ENCODE data around the gene NFATC1.
"Not testable (repeated sequence)": the region's sequence is repeated elsewhere in the genome, so short reads cannot be mapped to it uniquely, and the experiment has no call there.

Gene NFATC1

DNA sequence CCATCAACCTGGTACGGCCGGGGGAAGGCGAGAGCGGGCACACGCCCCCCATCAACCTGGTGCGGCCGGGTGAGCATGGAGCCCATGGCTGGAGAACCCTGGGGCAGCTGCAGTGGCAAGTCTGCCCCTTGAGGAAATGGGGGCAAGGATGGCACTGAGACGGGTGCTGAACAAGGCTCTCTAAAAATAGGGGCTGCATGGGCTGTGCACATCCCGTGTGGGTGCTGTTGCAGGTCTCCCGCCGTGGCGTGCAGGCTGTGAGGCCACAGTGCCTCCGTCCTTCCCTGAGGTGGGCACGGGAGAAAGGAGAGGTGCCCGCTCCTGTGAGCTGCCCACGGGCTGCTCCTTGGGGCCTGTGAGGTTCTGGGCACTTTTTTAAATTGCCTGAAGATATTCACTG, 99.2 kb downstream of the NFATC1 start:
- no peak for DNase-seq

DNA sequence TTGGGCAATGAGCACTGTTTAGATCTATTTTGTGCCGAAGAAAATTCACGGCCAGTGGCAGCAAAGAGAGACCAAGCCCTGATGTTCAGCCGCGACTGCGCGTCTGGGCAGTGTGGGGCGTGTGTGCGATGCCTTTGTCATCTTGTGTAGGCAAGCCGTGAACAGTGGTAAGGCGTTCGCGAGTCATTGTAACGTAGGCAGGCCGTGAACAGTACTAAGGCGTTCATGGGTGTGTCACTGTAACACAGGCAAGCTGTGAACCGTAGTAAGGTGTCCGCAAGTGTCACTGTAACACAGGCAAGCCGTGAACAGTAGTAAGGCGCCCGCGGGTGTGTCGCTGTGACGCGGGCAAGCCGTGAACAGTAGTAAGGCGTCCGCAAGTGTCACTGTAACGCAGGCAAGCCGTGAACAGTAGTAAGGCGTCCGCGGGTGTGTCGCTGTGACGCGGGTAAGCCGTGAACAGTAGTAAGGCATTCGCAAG, 99.9 kb downstream of the NFATC1 start:
- DNase-seq = no peak

- DNase-seq = no peak
Measured at GRCh38 chr18:79496237-79496977, 100.7 kb downstream of the NFATC1 start.

- no peak for DNase-seq
Measured at GRCh38 chr18:79496978-79497637, 101.4 kb downstream of the NFATC1 start.

GRCh38 chr18:79497638-79498081, 101.9 kb downstream of the NFATC1 start:
- DNase-seq = no peak

DNA sequence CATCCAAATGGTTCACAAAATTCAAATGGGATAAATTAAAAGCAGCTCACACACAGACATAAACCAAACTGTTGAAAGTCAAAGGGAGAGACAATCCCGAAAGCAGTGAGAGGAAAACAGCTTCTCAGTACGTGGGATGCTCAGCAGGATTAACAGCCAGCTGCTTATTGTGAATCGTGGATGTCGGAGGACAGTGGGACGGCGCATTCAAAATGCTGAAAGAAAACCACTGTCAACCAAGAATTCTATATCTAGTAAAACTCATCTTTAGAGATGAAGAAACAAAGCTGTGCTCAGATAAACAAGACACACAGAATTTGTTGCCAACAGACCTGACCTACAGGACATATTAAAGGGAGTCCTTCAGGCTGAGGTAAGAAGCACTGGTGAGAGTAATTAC, 102.9 kb downstream of the NFATC1 start:
- DNase-seq = no peak

DNA sequence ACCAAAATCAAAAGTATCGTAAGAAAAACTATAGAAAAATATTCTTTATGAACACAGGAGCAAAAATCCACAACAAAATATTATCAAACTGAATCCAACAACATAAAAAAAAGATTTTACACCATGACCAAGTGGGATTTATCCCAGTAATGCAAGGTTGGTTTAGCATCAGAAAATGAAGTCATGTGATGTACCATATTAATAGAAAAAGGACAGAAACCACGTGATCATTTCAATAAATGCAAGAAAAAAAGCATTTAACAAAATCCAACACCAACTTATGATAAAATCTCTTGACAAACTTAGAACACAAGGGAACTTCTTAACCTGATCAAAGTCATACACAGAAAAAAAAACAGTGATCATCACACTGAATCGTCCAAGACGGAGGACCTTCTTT, 105.3 kb downstream of the NFATC1 start:
- no peak for DNase-seq

DNA sequence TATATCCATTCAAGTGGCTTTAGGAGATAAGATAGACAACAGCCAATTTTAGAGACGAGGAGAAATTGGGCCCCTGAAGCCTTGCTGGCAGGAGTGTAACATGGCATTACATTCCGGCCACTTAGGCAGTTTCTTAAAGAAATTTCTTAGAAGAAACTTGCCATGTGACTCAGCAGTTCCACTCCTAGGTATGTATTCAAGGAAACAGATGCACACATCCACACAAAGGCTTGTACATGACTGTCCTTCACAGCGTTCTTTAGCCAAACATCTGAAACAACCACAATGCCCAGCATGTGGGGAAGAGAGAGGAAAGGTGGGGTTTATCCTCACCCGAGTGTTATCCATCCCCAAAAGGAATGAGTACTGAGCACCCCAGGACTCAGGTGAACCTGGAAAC, 107.1 kb downstream of the NFATC1 start:
- no peak for DNase-seq

- DNase-seq = no peak
Measured at GRCh38 chr18:79503406-79503805, 107.7 kb downstream of the NFATC1 start.

- DNase-seq = no peak
Measured at GRCh38 chr18:79504034-79504433, 108.3 kb downstream of the NFATC1 start.

- DNase-seq = not testable (repeated sequence)
Measured at GRCh38 chr18:79504495-79504894, 108.8 kb downstream of the NFATC1 start.

- not testable (repeated sequence) for DNase-seq
Measured at GRCh38 chr18:79505465-79505864, 109.7 kb downstream of the NFATC1 start.

- DNase-seq = no peak
Measured at GRCh38 chr18:79506191-79507075, 110.7 kb downstream of the NFATC1 start.

DNA sequence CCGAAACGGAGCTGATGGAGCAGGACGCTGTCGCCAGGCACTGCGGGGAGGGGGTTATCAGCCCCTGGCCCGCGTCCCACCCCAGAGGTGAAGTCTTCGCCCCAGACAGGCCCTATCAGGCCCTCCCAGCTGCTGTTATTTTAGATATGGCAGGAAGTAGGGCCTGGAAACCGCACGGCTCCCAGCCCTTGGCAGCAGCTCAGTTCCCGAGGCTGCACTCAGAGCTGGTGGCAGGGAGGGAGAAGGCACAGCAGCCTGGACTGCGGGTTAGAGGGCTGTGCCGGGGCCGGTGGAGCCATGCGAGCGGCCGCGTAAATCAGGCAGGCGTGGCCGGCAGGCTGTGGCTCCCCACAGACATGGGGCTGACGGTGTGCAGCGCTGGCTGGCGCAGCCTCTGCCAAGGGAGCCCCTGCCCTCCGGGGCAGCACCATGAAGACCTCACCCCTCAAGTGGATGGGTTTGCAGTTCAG, 111.4 kb downstream of the NFATC1 start:
- no peak for DNase-seq

DNA sequence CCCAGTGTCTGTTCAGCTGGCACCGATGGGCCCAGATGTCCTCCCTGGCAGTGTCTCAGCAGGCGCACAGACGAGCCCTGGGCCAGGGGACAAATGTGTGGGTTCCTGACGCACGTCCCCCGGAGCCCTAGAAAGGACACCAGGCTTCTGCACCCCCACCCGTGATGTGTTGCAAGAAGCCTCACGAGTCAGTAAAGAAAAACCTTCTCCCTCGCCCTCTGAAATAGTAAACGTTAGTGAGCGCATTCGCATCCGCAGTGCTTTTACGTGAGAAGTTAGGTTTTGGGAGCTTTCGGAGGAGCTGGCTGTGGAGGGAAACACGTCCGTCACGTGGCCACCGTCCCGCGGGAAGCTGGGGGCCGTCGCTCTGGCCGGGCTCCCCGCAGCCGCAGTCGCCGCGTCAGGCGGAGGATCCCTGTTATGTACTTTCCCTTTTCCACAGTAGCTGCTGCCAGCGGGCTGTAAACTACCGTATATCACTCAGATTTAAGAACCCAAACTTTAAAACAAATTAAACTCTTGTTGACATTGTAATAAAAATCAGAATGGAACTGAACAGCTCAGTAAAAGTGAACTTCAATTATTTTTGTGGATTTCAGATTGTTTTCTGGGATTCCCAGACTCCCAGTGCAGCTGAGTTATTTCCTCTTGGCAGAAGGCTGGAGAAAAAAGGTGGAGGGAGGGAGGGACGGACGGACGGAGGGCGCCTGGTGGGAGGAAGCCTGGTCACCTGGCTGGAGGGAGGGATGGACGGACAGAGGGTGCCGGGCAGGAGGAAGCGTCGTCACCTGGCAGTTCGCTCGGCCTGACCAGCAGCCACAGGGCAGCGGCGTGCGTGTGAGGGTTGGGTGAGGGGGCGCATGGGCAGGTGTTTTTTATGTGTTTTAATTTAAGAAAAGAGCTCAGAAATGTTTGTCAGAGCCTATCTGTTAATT, 112.1 kb downstream of the NFATC1 start:
- no peak for DNase-seq

DNA sequence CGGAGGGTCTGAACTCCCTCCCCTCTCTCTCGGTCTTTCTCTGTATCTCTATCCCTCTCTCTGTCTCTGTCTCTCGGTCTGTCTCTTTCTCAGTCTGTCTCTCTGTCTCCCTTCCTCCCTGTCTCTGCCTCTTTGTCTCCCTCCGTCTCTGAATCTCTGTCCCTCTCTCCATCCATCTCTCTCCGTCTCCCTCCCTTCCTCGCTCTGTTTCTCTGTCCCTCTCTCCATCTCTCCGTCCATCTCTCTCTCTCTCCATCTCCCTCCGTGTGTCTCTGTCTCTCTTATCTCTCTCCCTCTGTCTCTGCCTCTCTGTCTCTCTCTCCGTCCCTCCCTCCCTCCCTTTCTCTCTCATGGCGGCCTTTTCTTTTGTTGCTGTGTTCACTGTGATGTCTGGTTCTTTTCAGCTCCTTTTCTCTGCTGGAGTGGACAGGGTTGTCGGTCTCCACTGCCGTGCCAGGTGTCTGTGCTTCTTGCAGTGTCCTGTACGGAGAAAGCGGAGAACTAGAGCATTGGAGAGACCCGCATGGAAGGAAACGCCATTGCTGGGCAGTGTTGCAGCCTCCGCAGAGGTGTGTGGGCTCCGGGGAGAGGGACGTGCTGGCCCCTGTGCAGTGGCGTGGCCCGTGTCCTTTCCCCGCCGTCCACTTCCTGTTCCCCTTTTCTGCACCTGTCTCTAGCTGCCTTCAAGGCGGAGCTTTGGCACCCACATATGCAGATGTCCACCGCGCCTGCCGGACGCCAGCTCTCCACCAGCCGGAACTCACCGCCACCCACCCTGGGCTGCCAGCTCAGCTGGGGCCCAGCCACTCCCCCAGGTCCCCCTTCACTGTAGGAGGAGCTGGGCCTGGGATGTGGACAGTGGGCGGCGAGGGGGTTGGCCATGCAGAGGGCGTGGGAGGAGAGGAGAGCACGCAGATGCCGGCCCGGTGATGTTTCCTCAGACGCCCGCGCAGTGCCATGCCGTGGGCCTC, 113.1 kb downstream of the NFATC1 start:
- DNase-seq = no peak

DNA sequence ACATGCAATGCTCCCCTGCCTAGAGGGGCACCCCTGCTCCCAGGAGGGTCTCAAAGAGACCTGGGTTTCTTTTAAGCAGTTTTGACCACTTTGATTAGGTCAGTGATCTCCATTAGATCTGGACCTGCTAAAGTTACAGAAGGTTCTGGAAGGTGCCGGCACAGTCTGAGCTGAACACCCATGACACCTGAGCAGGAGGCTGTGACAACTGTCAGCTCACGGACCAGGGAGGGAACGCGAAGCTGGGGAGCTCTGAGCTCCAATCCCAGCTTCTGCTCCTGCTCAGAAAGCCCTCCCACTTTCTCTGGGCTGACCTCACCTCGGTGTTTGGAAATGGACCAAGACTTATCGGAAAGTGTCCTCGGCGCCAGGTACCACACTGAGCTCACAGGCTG, 113.8 kb downstream of the NFATC1 start:
- no peak for DNase-seq

DNA sequence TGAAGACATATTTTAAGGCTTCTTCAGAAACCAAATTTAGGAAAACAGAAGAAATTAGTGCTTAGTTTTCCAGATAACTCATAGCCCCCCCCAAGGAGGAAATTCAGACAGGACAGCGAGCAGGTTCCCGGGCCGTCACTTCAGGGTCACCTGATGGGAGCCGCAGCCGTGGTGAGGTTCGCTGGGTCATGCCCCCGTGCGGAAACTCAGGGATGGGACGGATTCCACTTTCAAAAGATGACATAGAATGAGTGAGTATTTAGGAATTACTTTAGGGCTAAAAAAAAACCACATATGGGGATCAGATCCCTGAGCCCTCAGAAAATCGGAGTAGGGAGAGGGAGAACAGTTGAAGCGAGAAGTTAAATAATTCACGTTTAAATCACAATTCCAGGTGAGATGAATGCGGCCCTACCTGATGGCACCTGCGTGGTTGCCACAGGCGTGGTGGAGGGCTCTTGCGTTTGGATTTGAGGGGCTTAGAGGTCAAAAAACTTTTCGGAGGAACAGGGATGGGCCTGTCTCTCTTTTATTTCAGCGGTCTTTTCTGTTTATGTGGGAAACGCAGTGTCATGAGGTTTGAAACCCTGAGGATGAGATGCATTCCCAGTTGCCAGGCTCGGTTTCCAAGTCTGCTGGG, 114.4 kb downstream of the NFATC1 start:
- DNase-seq = no peak

DNA sequence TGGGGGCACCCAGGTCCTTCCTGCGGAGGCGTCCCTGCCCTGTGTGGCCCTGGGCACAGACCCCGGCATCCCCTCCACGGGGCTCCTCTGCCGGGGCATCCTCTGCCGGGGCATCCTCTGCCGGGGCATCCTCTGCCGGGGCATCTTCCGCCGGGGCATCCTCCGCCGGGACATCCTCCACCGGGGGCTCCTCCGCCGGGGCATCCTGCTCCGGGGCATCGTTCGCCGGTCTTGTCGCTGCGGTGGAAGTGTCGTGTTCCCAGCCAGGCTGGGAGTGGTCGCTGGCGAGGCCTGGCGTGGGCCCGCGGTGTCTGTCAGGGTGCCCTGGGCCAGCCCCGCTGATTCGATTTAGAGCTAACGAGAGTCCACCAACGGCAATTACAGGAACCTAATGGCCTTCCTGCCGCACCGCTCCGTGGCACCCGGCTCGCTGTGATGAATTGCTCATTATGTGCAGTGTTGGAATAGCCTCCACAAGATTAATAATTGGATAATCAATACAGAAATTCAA, 115.1 kb downstream of the NFATC1 start:
- no peak for DNase-seq

GRCh38 chr18:79511271-79511670, 115.5 kb downstream of the NFATC1 start:
- peak; percentile 2 for DNase-seq
